ENCODE data around the gene SCGB1C1.

GRCh38 chr11:197741-198235 is 4.9 kb downstream of the SCGB1C1 start:
- TF ChIP-seq CTCF (IDR thresholded peaks at IDR 0.05; ENCODE audit: low read length) (no peak), EZH2phosphoT487 (IDR thresholded peaks at IDR 0.05; ENCODE audit: low read length) (no peak)

All from MM.1S (cell line).